ENCODE data around the gene SOWAHA.

GRCh38 chr5:132826424-132827082, 13.5 kb downstream of the SOWAHA start:
- no peak for TF ChIP-seq ZNF274 (IDR thresholded peaks at IDR 0.05; ENCODE audit: low read depth, low read length)
- no peak for TF ChIP-seq YY1 (IDR thresholded peaks at IDR 0.05; ENCODE audit: insufficient read depth, insufficient read length)
- TF ChIP-seq SUZ12 (IDR thresholded peaks at IDR 0.05; ENCODE audit: extremely low read depth, insufficient read depth, insufficient read length): no peak
